HG02970 (cell line): ENCODE measurements around the gene EMP3.

Experiments used
- ATAC-seq: cut with Tn5 transposase; IDR thresholded peaks from one replicate; pipeline ENCODE4 v1.9.1; 2021; ENCODE audit warnings: mild to moderate bottlenecking, moderate library complexity, moderate number of reproducible peaks; ENCODE audit not compliant: unreplicated experiment, low FRiP score

The EMP3 gene

DNA sequence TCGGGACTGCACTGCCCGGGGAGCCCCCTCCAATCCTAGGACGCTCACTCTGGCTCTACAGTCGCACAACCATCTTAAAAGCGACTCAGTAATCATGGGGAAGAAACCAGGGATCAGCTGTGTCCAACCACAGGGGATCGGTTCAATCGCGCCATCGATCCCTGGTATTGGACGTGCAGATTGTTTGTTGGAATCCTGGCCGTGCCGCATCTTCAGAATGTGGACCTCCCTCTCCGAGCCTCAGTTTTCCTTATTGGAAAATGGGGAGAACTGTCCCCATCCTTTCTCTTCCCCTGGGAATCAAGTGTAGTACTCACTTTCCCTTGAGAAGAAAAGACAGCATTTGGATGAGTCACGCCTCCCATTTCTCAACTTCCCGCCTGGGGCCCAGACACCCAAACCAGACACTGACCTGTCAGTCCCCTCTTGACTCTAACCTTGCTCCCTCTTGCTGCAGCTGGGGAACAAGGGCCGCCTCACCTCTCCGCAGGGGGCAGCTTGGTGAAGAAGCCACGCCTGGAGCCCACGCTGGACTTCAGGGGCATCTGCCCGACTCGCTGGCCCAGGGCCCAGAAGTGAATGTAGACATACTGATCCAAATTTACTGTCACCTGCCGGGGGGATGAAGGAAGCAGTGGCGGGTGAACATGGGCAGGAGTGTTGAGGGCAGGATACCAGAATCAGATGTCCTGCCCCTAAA, 17.6 kb downstream of the EMP3 start:
- ATAC-seq = no peak

DNA sequence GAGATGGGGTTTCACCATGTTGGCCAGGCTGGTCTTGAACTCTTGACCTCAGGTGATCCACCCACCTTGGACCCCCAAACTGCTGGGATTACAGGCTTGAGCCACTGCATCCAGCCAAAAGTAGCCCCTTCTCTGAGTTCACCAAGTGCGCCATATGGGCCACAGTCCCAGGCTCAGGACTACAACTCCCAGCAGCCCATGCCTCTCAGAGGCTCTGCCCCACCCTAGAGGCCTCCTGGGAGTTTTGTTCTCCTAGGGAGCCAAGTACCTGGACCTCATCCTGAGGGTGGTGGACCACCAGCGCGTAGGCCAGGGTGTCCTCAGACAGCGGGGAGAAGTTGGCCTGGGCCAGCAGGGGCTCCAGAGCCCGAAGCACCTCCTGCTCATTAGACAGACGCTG, 19.5 kb downstream of the EMP3 start:
- no peak for ATAC-seq

DNA sequence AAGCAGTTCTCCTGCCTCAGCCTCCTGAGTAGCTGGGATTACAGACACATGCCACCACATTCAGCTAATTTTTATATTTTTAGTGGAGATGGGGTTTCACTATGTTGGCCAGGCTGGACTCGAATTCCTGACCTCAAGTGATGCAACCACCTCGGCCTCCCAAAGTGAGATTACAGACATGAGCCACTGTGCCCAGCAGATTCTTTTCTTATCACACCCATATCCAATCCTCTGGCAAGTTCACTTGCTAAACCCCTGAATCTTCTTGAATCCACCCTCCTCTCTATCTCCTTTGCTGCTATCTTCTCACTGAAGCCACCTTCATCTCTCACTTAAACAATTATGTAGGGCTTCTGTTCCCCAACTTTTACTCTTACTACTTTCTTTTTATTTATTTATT, 20.8 kb downstream of the EMP3 start:
- no peak for ATAC-seq

DNA sequence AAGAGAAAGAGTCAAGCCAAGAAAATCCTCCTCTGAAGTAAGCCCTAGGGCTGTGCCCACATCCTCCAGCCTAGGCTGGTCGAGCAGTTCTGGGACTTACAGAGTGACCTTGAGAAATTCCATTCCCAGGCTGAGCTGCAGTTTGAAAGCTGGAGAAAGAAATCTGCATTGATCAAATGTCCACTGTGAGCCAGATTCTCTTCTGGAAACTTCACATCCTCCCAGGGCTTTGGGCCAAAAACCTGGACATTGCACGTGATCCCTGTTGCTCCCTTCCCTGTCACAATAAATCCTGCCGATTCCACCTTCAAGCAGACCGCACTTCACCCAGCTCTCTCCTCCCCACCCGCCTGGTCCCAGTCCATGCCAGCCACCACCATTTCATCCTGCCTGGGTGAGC, 22.7 kb downstream of the EMP3 start:
- no peak for ATAC-seq

DNA sequence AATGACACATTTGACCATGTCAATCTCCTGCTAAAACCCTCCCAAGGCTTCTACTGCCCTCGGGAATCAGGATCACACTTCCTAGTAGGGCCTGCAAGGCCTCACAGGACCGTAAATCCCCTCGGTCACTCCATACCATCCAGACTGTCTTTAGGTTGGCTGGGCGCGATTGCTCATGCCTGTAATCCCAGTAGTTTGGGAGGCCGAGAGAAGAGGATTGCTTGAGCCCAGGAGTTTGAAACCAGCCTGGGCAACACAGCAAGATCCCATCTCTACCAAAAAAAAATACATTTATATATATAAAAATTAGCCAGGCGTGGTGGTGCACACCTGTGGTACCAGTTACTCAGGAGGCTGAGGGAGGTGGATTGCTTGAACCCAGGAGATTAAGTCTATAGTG, 23.4 kb downstream of the EMP3 start:
- ATAC-seq = no peak

DNA sequence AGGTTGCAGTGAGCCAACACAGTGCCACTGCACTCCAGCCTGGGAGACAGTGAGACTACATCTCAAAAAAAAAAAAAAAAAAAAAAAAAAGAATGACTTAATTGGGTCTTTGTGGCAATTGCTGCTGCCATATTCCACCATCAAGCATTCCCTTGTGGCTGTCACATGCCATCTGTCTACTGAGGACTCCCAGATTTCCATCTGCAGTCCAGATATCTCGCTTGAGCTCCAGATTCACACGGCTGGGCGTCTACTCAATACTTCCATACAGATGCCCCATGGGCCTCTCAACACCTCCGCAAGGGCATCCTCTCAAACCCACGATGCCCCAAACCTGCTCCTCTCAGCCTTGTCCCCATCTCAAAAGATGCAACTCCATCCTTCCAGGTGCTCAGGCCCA, 25.5 kb downstream of the EMP3 start:
- no peak for ATAC-seq

DNA sequence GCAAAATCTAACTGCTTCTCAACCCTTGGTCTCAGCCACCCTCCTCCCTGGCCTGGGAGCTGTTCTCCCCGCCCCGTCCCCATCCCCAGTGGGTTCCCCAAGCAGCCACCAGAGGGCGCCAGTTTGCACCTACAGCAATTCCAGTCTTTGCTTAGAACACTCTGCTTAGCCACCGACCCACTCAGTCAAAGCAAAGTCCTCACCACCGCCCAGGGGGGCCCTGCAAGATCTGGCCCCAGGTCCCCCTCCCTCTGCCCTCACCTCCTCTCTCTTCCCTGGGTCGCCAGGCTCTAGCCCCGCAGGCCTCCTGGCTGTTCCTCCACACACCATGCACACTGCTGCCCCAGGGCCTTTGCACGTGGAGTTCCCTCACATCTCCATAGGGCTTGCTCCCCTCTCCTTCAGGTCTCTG, 26.0 kb downstream of the EMP3 start:
- no peak for ATAC-seq

DNA sequence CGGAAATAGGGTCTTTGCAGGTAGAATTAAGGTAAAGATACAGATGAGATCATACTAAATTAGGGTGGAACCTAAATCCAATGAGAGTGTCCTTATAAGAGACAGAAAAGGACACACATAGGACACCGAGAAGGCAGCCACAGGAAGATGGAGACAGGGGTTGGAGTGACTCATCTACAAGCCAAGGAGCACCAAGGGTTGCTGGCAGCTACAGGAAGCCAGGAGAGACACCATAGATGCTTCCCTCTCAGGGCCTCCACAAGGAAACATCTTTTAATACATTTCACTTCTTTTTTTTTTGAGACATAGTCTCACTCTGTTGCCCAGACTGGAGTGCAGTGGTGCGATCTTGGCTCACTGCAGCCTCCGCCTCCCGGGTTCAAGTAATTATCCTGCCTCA, 28.3 kb downstream of the EMP3 start:
- ATAC-seq = no peak

DNA sequence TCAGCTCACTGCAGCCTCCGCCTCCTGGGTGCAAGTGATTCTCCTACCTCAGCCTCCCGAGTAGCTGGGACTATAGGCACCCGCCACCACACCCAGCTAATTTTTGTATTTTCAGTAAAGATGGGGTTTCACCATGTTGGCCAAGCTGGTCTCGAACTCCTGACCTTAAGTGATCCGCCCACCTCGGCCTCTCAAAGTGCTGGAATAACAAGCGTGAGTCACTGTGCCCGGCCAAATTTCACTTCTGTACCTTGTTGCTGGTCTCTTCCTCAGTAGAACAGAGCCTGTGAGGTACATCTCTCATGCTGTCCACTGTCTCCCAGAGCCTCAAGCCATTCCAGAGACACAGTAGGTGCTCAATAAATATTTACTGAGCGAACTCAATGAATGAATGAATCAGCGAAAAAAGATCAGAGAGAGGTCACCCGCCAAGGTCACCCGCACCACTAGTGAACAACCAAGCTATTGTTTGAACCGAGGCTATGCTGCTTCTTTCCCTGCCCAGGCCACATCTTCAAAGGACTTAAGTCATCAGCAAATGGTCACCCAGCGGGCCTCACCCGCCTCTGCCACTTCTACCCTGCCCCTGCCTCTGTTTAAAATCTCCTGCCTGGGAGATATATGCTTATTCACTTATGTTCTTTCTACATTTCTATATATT, 29.1 kb downstream of the EMP3 start:
- ATAC-seq = no peak

DNA sequence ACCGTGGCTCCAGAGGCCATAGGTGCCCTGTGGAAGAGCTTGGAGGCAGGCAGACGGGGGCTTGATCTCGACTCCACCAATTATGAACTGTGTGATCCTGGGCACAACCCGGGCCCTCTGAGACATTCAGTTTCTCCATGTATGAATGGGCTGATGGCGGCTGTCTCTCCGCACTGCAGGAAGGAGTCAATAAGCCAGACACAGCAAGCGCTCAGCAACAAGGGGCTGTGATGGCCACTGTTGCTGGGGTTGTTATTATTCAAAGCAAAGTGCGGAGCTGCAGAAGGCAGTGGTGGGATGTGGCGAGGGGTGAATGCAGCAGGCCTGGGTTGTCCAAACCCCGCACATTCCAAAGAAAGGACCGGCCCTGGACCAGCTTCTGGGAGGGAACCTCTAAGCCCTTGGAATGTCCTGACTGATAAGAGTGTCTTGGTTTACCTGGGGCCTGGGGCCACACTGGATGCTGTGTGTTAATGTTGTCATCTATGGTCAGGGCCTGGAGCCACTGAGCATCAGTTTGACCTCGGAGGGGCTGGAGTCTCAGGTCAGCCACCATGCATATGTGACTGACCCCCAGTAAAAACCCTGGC, 30.1 kb downstream of the EMP3 start:
- no peak for ATAC-seq

DNA sequence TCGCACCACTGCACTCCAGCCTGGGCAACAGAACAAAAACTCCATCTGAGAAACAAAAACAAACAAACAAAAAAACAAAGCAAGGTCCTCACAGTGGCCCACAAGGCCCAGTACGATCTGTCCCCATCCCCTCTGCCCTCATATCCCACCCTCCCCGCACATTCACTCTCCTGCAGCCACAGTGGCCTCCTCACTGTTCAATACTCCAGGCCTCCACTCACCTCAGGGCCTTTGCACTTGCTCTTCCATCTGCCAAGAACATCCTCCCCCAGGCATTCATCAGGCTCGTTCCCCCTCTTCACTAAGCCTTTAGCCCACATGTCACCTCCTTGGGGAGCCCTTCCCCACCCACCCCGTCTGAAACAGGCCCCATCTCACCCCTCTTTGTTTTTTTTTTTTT, 33.8 kb downstream of the EMP3 start:
- no peak for ATAC-seq

DNA sequence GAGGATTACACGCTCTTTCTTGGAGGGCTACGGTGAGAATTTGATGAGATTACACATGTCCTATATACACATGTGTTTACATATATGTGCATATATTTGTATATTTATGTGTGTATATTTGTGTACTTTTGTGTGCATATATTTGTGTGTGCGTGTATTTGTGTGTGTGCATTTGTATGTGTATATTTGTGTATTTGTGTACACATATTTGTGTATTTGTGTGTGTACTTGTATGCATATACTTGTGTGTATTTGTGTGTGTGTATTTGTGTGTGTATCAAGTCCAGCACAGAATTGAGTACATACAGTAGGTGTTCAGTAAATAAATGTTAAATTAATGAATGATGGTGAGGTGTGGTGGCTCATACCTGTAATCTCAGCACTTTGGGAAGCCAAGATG, 36.6 kb downstream of the EMP3 start:
- ATAC-seq = no peak

DNA sequence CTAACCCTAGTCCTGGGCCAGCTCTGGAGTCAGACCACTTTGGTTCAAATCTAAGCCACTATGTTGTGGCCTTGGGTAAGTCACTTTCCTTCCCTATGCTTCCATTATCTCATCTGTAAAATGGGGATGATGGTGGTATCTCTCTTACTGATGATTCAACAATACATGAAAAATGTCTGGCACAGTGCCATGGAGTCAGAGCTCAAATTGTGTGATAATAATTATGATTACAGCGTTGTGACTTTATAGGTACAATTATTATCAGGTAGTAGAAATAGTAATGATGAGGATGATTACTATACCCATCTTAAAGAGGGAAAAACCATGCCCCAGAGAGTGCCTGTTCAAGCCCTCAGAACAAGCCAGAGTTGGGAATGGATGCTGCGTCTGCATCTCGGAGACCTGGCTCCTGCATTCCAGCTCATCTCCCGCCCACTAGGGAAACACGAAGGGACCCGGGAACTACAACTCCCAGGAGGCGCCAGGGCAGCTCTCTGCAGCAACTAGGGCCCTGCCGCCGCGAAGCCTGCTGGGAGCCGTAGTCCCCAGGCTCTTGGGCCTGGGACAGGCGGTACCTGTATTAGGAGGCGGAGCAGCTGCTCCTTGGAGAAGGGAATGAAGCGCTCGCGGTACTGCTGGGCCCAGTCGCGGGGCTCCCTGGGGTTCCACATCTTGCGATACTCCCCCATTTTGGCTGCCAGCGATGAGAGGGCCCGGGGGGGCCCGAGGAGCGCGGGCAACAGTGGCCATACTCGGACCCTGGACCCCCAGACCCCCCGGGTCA, 37.6 kb downstream of the EMP3 start:
- ATAC-seq = peak; percentile 51

DNA sequence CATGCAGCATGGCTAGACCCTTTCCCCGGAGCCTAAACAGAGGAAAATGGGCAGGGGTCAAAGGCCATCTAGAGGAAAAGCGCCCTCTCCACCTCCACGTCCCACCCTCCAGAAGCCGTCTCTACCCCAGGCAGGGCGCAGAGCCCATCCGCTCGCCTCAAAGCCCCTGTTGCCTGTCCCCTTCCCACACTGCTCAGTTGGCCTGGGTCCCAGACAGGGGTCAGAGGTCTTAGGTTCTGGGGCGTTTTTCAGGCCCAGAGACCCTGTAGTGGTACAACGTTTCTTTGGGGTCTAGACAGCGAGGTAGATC, 38.1 kb downstream of the EMP3 start:
- peak; percentile 9 for ATAC-seq

DNA sequence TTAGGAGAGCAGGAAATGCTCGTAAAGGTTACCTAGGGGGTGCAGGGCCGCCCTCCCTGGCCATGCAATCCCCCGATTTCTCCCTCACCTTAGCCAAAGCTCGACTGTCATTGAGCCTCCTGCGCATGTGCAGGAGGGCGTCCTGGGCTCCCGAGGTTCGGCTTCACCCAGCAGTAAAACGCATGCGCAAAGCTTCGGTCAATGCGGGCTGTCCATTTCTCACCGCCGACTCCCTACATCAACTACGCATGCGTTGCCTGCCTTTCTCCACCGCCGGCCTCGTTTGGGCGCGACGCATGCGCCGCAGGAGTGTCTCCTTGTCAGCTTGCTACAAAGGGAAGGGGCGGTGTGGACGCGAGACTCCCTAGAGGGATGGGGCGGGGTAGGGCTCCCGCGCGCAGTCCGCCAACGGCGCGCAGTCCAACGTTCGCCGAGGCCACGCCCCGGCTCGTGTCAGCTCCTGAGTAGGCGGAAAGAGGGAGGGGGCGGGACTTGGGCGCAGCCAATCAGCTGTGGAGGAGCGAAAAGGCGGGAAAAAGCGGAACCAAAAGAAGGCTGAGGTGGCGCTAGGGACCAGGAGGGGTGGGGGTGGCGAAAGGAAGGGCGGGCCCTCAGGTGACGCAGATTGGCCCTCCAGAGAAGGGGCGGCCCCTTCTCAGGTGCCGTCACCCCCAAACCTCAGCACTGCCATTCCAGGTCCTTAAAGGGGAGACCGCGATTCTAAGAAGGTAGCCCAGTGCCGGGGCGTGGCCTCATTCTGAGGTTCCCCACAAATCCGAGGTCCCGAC, 38.7 kb downstream of the EMP3 start, which contains the start of the genes SYNGR4 and TMEM143:
Gene SYNGR4, plus strand, starts transcription at position 558 of the 788 bp plus-strand sequence. CDS start 1,476 bp downstream, outside the sequence.
Gene TMEM143, minus strand, starts transcription at position 131 of the 788 bp plus-strand sequence. Its CDS starts 20 bp downstream, at position 111.
- ATAC-seq = peak; percentile 88

DNA sequence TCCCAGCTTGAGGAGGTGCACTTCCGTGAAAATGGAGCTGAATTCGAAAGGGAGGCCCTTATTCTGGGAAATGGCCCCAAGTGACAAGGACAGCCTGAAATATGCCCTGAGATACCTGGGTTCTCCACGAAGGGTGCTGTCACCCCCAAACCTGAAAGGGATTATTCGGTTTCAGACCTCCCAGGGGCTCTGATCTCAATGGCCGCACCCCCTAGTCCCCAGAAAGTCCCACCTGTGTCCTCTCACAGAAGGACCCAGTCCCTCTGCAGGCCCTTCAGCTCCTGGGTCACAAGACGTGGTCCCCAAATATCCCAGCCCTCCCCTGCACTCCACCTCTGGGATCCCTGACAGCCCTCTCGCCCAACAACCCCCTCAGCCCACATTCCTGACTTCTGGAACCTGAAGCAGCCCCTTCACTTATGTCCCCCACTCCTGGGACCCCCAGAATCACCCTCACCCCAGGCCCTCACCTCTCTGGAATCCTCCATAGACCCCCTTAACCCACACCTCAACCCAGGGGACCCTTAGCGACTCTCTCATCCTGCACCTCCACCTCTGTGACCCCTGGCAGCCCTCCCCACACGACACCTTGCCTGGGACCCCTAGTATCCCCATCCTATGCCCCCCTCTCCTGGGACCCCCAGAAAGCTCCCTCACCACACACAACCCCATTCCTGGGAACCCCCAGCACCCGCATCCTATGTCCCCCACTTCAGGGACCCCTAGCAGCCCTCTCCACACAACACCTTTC, 39.4 kb downstream of the EMP3 start:
- no peak for ATAC-seq

DNA sequence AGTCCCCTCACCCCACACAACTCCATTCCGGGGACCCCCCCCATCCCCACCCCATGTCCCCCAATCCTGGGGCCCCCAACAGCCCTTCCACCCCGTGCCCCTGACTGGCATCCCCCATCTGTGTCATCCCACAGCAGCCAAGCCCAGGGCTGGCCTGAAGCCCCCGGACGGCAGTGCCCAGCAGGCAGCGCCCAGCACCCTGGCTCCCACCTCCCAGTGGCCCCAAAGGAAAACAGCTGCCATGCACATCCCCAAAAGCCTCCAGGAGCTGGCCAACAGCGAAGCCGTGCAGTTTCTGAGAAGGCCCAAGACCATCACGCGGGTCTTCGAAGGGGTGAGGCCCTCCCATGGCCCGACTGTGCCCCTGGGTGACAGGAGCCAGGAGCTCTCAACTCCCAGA, 40.2 kb downstream of the EMP3 start:
- ATAC-seq = no peak

DNA sequence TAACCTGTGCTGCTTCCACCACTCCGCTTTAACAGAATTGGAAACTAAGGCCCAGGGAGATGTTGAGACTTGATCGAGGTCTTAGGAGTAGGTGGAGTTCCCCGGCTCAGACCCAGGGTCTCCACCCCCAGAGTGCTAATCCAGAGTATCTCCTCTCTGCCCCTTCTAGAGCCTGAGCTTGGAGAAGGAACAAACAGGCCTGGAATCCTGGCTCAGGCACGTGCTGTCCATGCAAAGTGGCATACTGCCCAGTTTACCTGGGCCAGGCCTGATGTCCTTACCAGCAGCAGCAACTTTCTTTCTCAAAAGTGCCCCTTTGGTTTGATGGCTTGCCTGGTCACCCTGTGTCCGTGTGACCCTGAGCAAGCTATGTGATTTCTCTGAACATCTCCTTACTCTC, 42.5 kb downstream of the EMP3 start:
- no peak for ATAC-seq

DNA sequence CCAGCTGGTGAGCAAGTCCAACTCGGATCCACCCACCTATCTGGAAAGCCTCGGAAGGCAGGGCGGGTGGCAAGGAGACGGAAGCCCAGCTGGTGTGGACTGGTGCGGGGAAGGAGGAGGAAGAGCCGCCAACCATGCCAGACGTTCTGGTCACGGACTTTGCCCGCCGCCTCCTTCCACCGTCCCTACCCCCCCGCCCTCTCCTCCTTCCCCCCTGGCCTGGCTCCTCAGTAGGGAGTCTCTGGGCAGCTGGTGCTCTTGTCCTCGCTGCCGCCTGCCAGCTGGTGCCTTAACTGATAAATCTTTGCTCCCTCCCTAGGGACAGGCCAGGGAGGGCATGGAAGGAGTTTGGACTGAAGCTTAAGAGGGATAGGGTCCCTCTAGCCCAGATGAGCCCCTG, 43.6 kb downstream of the EMP3 start:
- ATAC-seq = no peak

DNA sequence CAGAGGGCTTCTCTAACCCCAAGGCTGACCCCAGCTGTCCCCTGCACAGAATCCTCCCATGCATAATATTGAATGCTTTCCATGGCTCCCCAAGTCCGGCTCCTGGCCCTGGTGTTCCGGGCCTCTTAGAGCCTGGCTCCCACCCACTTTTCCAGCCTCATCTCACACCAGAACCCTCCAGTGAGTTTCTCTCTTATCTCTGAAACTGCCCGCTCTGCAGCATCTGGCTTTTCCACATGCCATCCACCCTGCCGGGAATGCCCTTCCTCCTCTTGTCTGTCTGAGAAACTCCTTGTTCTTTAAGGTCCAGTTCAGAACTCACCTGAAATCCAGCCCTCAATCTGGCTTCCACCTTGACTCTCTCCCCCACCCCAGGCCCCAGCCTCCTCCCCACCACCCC, 45.6 kb downstream of the EMP3 start:
- no peak for ATAC-seq
